Effector CD8-positive, alpha-beta T cell (primary cell): ENCODE results near the gene ALS2CL.

ENCODE experiments used
- DNase-seq: peaks from one replicate; lab custom pipeline; 2025; lab: John Stamatoyannopoulos, UW

Gene ALS2CL

GRCh38 chr3:46639221-46639620 lies 54.3 kb downstream of the ALS2CL start:
- DNase-seq: no peak

- no peak for DNase-seq
These were observed 58.6 kb downstream of the ALS2CL start for GRCh38 chr3:46634856-46635255.

- DNase-seq: no peak
These were observed 60.7 kb downstream of the ALS2CL start for GRCh38 chr3:46632792-46633191.

- peak; percentile 54 for DNase-seq
These were observed 63.6 kb downstream of the ALS2CL start for GRCh38 chr3:46629551-46630517.

- DNase-seq: no peak
These were observed 64.5 kb downstream of the ALS2CL start for GRCh38 chr3:46628901-46629369.

- DNase-seq: no peak
These were observed 66.4 kb downstream of the ALS2CL start for GRCh38 chr3:46627078-46627477.

- DNase-seq: no peak
These were observed 67.4 kb downstream of the ALS2CL start for GRCh38 chr3:46626039-46626438.

GRCh38 chr3:46624975-46625490 lies 68.4 kb downstream of the ALS2CL start:
- no peak for DNase-seq

GRCh38 chr3:46624533-46624932 lies 68.9 kb downstream of the ALS2CL start:
- no peak for DNase-seq

GRCh38 chr3:46619845-46620778 lies 73.4 kb downstream of the ALS2CL start:
- no peak for DNase-seq
